SK-N-SH (cell line): Measurements from ENCODE around the gene TINAG. TPM values are rescaled to one million over a fixed set of nuclear protein-coding genes. Genes with fewer than 3 reads are reported as not detected.

ENCODE experiments used
- CTCF ChIA-PET: fragments of 300-600, 350-600 bp; formaldehyde crosslinking; extraction: SDS; loops from one replicate; lab custom pipeline; 2021; lab: Yijun Ruan, JAX
- POLR2A ChIA-PET: fragments of 350-600 bp; sonication (Branson Sonifier 250); formaldehyde crosslinking; extraction: SDS; loops from one replicate; lab custom pipeline; 2020; ENCODE audit warnings: antibody characterized with exemption, inconsistent platforms; lab: Yijun Ruan, JAX
- DNase-seq: peaks from one replicate; pipeline ENCODE4 v3.0.0; 2012
- H2AFZ ChIP-seq: fragments of 200-600 bp; sonication (generic); 2 replicates; pipeline ENCODE4 v1.8.1; 2016; ENCODE audit warnings: antibody characterized with exemption, mild to moderate bottlenecking, low read depth
- H3F3A ChIP-seq: fragments of 200-600 bp; sonication (generic); replicated peaks from 2 replicates; pipeline ENCODE3; 2016; ENCODE audit warnings: antibody characterized with exemption, mild to moderate bottlenecking; ENCODE audit not compliant: insufficient read depth
- H3K27ac ChIP-seq, 2 experiments: fragments of 200-500 bp in 1 of 2; fragments of 200-600 bp in 1 of 2; sonication (Bioruptor generic) in 1 of 2; sonication (generic), shearing (Covaris generic) in 1 of 2; 2 replicates each; pipeline versions ENCODE4 v1.5.1 to v1.6.1; 2014 to 2016; ENCODE audit warnings: low read depth in 2 of 2, inconsistent platforms in 1 of 2, low read length in 1 of 2, mild to moderate bottlenecking in 1 of 2, mixed read lengths in 1 of 2
- H3K27me3 ChIP-seq: fragments of 200-600 bp; sonication (generic), shearing (Covaris generic); 2 replicates; pipeline ENCODE4 v1.6.1; 2016; ENCODE audit warnings: mixed run types; ENCODE audit not compliant: insufficient read depth
- H3K36me3 ChIP-seq, 2 experiments: fragments of 200-500 bp in 1 of 2; fragments of 200-600 bp in 1 of 2; sonication (Bioruptor generic) in 1 of 2; sonication (generic) in 1 of 2; replicated peaks in 1 of 2; 2 replicates each; pipeline versions ENCODE3 to v1.5.1; 2014 to 2016; ENCODE audit warnings: low read length in 1 of 2, mild to moderate bottlenecking in 1 of 2; ENCODE audit not compliant: insufficient read depth in 2 of 2, control insufficient read depth in 1 of 2
- H3K4me1 ChIP-seq, 2 experiments: fragments of 200-500 bp in 1 of 2; fragments of 200-600 bp in 1 of 2; sonication (Bioruptor generic) in 1 of 2; sonication (generic), shearing (Covaris generic) in 1 of 2; 2 replicates each; pipeline versions ENCODE4 v1.5.1 to v1.6.1; 2014 to 2016; ENCODE audit warnings: low read depth in 1 of 2, low read length in 1 of 2, mixed run types in 1 of 2; ENCODE audit not compliant: insufficient read depth in 2 of 2, control insufficient read depth in 1 of 2
- H3K4me2 ChIP-seq: fragments of 200-600 bp; sonication (generic), shearing (Covaris generic); 2 replicates; pipeline ENCODE4 v1.6.1; 2017; ENCODE audit warnings: mixed run types
- H3K4me3 ChIP-seq, 2 experiments: fragments of 200-500 bp in 1 of 2; fragments of 200-600 bp in 1 of 2; sonication (Bioruptor generic) in 1 of 2; sonication (generic), shearing (Covaris generic) in 1 of 2; 2 replicates each; pipeline versions ENCODE4 v1.5.1 to v1.8.1; 2014 to 2016; ENCODE audit warnings: low read depth in 2 of 2, inconsistent platforms in 1 of 2, low read length in 1 of 2, mild to moderate bottlenecking in 1 of 2, mixed read lengths in 1 of 2, moderate library complexity in 1 of 2
- H3K79me2 ChIP-seq: fragments of 200-600 bp; sonication (generic); 2 replicates; pipeline ENCODE4 v1.8.1; 2017; ENCODE audit warnings: mild to moderate bottlenecking; ENCODE audit not compliant: insufficient read depth
- H3K9ac ChIP-seq: fragments of 200-600 bp; sonication (generic); 2 replicates; pipeline ENCODE4 v1.6.1; 2017; ENCODE audit warnings: mixed run types
- H3K9me2 ChIP-seq: fragments of 200-600 bp; sonication (generic); 2 replicates; pipeline ENCODE4 v1.6.1; 2017; ENCODE audit warnings: mixed run types
- H3K9me3 ChIP-seq: fragments of 200-600 bp; sonication (generic); 2 replicates; pipeline ENCODE4 v1.6.1; 2017; ENCODE audit warnings: mixed run types, mild to moderate bottlenecking, moderate library complexity
- H4K20me1 ChIP-seq: fragments of 200-600 bp; sonication (generic); 2 replicates; pipeline ENCODE4 v1.6.1; 2017; ENCODE audit warnings: mild to moderate bottlenecking, mixed run types; ENCODE audit not compliant: insufficient read depth
- EP300 ChIP-seq, 2 experiments: IDR thresholded peaks; 2 replicates each; pipeline versions ENCODE4 v1.4.0 to v1.6.1; 2012; ENCODE audit warnings: borderline replicate concordance in 1 of 2, low read depth in 1 of 2, low read length in 1 of 2
- EZH2phosphoT487 ChIP-seq: fragments of 200-600 bp; sonication (generic); IDR thresholded peaks from 2 replicates; pipeline ENCODE4 v1.6.1; 2017; ENCODE audit warnings: low read depth, mixed run types, mild to moderate bottlenecking, antibody characterized with exemption, moderate library complexity, borderline replicate concordance
- FOSL2 ChIP-seq: IDR thresholded peaks from 2 replicates; pipeline ENCODE4 v1.4.0; 2012; ENCODE audit warnings: low read depth, mild to moderate bottlenecking, moderate library complexity, borderline replicate concordance
- FOXJ3 ChIP-seq: sonication (generic); formaldehyde crosslinking; IDR thresholded peaks from 2 replicates; pipeline ENCODE4 v1.5.1; 2020; ENCODE audit warnings: mild to moderate bottlenecking, missing genetic modification reagents
- GABPA ChIP-seq: IDR thresholded peaks from 2 replicates; pipeline ENCODE4 v1.4.0; 2012; ENCODE audit warnings: low read depth, mild to moderate bottlenecking
- GATA2 ChIP-seq: sonication (generic); formaldehyde crosslinking; IDR thresholded peaks from 2 replicates; pipeline ENCODE4 v1.5.0; 2020; ENCODE audit warnings: mild to moderate bottlenecking, missing genetic modification reagents
- JUND ChIP-seq: IDR thresholded peaks from 2 replicates; pipeline ENCODE4 v1.4.0; 2012
- MEF2A ChIP-seq: IDR thresholded peaks from 2 replicates; pipeline ENCODE4 v1.4.0; 2012; ENCODE audit warnings: low read depth, borderline replicate concordance
- MXI1 ChIP-seq: IDR thresholded peaks from 2 replicates; pipeline ENCODE4 v1.6.1; 2012; ENCODE audit warnings: mild to moderate bottlenecking, low read depth, low read length, improper control_type of control experiment
- NFIC ChIP-seq: IDR thresholded peaks from 2 replicates; pipeline ENCODE4 v1.4.0; 2012; ENCODE audit warnings: borderline replicate concordance
- NRF1 ChIP-seq: IDR thresholded peaks from 2 replicates; pipeline ENCODE4 v1.6.1; 2012; ENCODE audit warnings: low read depth, mild to moderate bottlenecking, low read length
- RAD21 ChIP-seq: IDR thresholded peaks from 2 replicates; pipeline ENCODE4 v1.6.1; 2012; ENCODE audit warnings: mild to moderate bottlenecking, low read length
- RCOR1 ChIP-seq: fragments of 150-350 bp; IDR thresholded peaks from 2 replicates; pipeline ENCODE4 v1.6.1; 2017; ENCODE audit warnings: antibody characterized with exemption, low read length
- RFX5 ChIP-seq: IDR thresholded peaks from 2 replicates; pipeline ENCODE4 v1.6.1; 2012; ENCODE audit warnings: mild to moderate bottlenecking, improper control_type of control experiment, low read length
- RXRA ChIP-seq: IDR thresholded peaks from 2 replicates; pipeline ENCODE4 v1.4.0; 2012; ENCODE audit warnings: low read depth, mild to moderate bottlenecking, borderline replicate concordance
- SIN3A ChIP-seq: IDR thresholded peaks from 2 replicates; pipeline ENCODE4 v1.6.1; 2012; ENCODE audit warnings: low read depth, mild to moderate bottlenecking, low read length, moderate library complexity, borderline replicate concordance
- SMC3 ChIP-seq: IDR thresholded peaks from 2 replicates; pipeline ENCODE4 v1.6.1; 2012; ENCODE audit warnings: low read depth, low read length, improper control_type of control experiment
- TAF1 ChIP-seq: IDR thresholded peaks from 2 replicates; pipeline ENCODE4 v1.6.1; 2012; ENCODE audit warnings: low read depth, mild to moderate bottlenecking, low read length, moderate library complexity, borderline replicate concordance
- TCF12 ChIP-seq: IDR thresholded peaks from 2 replicates; pipeline ENCODE4 v1.4.0; 2012
- TEAD4 ChIP-seq: IDR thresholded peaks from 2 replicates; pipeline ENCODE4 v1.4.0; 2012; ENCODE audit warnings: mild to moderate bottlenecking, borderline replicate concordance; ENCODE audit not compliant: insufficient read depth
- YY1 ChIP-seq: IDR thresholded peaks from 2 replicates; pipeline ENCODE4 v1.4.0; 2012; ENCODE audit warnings: low read depth, mild to moderate bottlenecking
- WGBS: methylation state at CpG from one replicate; pipeline ENCODE4 v1.1.6; 2017; ENCODE audit warnings: low lambda C conversion rate; 5-methylcytosine and 5-hydroxymethylcytosine counted together
- polyA plus RNA-seq, 3 experiments: library from polyadenylated mRNA; depleted of rRNA; stranded (reverse); fragments of >200 nt; gene quantifications; 2 replicates each; pipeline ENCODE4 v1.2.3, GENCODE V29; 2012
- TF ChIP-seq, protein P1 (sequence below): IDR thresholded peaks from 2 replicates; pipeline ENCODE4 v1.4.0; 2012; ENCODE audit warnings: low read depth, borderline replicate concordance
- TF ChIP-seq, protein P2 (sequence below): fragments of 150-350 bp; IDR thresholded peaks from 2 replicates; pipeline ENCODE4 v1.6.1; 2017; ENCODE audit warnings: antibody characterized with exemption, low read length, low read depth, borderline replicate concordance
- TF ChIP-seq, protein P3 (sequence below): IDR thresholded peaks from 2 replicates; pipeline ENCODE4; 2012
- TF ChIP-seq, protein P4 (sequence below): IDR thresholded peaks from 2 replicates; pipeline ENCODE4 v1.6.1; 2012; ENCODE audit warnings: mild to moderate bottlenecking, low read depth, low read length, moderate library complexity

The TINAG gene
- polyA plus RNA-seq, 1 of the 3 experiments (the other 2 are of a cell fraction), result 0.13 TPM

DNA sequence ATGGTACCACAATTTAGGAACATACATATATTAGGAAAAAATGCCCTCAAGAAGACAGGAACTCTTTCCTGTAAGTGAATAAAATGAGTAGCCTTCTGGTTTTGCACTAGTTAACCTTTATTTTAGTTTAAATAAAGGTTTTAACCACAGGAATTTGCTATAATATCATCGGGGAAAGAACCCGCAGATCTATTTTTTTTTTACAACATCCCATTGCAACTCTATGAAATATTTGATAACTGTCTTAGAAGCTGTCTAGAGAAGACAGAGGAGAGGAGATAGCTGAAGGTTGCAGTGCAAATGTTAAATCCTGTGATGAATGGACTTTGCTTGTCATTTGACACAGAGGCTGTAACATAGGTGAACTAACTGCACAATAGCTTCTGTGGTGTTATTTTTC lies 69.5 kb downstream of the TINAG start:
- Histone ChIP-seq H3K4me3 (no peak overlapping the region), H3K9me2 (no peaks in the 10 kb centered on the region), H3K79me2 (no peaks in the 10 kb centered on the region), H3K4me2 (no peak overlapping the region), H4K20me1 (no peaks in the 10 kb centered on the region), H2AFZ (no peak overlapping the region), H3K9ac (no peak overlapping the region), H3K27ac (no peak overlapping the region), H3K27me3 (no peaks in the 10 kb centered on the region), H3F3A (no peaks in the 10 kb centered on the region), H3K9me3 (no peaks in the 10 kb centered on the region), H3K4me1 (no peaks in the 10 kb centered on the region), H3K36me3 (no peaks in the 10 kb centered on the region)
- no peak for TF ChIP-seq MXI1
- no peak for TF ChIP-seq TAF1
- no peak for TF ChIP-seq RCOR1
- TF ChIP-seq RXRA, result no peak
- TF ChIP-seq EP300 (IDR thresholded peaks at IDR 0.05; ENCODE audit: borderline replicate concordance in 1 of 2, low read depth in 1 of 2, low read length in 1 of 2), result no peak
- TF ChIP-seq RAD21, result no peak
- TF ChIP-seq GATA2 (CRISPR knock-in tag), result no peak
- no peak for TF ChIP-seq NRF1
- TF ChIP-seq FOSL2, result no peak
- TF ChIP-seq GABPA, result no peak
- TF ChIP-seq, protein P1, sequence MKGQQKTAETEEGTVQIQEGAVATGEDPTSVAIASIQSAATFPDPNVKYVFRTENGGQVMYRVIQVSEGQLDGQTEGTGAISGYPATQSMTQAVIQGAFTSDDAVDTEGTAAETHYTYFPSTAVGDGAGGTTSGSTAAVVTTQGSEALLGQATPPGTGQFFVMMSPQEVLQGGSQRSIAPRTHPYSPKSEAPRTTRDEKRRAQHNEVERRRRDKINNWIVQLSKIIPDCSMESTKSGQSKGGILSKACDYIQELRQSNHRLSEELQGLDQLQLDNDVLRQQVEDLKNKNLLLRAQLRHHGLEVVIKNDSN, result no peak
- TF ChIP-seq, protein P2, sequence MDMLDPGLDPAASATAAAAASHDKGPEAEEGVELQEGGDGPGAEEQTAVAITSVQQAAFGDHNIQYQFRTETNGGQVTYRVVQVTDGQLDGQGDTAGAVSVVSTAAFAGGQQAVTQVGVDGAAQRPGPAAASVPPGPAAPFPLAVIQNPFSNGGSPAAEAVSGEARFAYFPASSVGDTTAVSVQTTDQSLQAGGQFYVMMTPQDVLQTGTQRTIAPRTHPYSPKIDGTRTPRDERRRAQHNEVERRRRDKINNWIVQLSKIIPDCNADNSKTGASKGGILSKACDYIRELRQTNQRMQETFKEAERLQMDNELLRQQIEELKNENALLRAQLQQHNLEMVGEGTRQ, result no peak
- TF ChIP-seq TCF12, result no peak
- TF ChIP-seq NFIC, result no peak
- no peak for TF ChIP-seq EZH2phosphoT487
- no peak for TF ChIP-seq TEAD4
- no peak for TF ChIP-seq JUND
- no peak for TF ChIP-seq SIN3A
- CTCF ChIA-PET, result no interaction called here
- POLR2A ChIA-PET, result no interaction called here
- 18% methylated on average over 2 of the region's 2 CpGs for WGBS
- no peak for DNase-seq

DNA sequence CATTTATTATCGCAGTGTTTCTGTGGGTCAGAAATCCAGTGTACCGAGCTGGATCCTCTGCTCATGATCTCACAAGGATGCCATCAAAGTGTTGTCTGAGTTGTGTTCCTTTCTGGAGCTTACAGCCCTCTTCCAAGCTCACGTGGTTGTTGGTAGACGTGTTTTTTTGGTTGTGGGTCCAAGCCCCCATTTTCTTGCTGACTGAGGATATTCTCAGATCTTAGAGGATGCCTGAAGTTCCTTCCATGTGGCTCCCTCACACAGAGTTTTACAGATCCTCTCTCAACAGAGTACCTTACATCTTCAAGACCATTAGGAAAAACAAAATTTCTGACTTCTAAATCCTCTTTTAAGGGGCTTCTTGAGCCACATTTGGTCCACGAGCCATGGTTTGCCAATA lies 78.1 kb downstream of the TINAG start:
- H3K4me3 ChIP-seq, result no peak overlapping the region
- WGBS, result 17% methylated on average over 5 of the region's 5 CpGs
- CTCF ChIA-PET, result no interaction called here
- TF ChIP-seq SMC3 (no peak), EP300 (IDR thresholded peaks at IDR 0.05; ENCODE audit: borderline replicate concordance in 1 of 2, low read depth in 1 of 2, low read length in 1 of 2) (no peak), MEF2A (no peak), TCF12 (no peak), FOXJ3 (no peak), YY1 (no peak), NFIC (no peak), RFX5 (no peak)
- TF ChIP-seq, protein P3, sequence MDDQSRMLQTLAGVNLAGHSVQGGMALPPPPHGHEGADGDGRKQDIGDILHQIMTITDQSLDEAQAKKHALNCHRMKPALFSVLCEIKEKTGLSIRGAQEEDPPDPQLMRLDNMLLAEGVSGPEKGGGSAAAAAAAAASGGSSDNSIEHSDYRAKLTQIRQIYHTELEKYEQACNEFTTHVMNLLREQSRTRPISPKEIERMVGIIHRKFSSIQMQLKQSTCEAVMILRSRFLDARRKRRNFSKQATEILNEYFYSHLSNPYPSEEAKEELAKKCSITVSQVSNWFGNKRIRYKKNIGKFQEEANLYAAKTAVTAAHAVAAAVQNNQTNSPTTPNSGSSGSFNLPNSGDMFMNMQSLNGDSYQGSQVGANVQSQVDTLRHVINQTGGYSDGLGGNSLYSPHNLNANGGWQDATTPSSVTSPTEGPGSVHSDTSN, result no peak
- TF ChIP-seq, protein P4, sequence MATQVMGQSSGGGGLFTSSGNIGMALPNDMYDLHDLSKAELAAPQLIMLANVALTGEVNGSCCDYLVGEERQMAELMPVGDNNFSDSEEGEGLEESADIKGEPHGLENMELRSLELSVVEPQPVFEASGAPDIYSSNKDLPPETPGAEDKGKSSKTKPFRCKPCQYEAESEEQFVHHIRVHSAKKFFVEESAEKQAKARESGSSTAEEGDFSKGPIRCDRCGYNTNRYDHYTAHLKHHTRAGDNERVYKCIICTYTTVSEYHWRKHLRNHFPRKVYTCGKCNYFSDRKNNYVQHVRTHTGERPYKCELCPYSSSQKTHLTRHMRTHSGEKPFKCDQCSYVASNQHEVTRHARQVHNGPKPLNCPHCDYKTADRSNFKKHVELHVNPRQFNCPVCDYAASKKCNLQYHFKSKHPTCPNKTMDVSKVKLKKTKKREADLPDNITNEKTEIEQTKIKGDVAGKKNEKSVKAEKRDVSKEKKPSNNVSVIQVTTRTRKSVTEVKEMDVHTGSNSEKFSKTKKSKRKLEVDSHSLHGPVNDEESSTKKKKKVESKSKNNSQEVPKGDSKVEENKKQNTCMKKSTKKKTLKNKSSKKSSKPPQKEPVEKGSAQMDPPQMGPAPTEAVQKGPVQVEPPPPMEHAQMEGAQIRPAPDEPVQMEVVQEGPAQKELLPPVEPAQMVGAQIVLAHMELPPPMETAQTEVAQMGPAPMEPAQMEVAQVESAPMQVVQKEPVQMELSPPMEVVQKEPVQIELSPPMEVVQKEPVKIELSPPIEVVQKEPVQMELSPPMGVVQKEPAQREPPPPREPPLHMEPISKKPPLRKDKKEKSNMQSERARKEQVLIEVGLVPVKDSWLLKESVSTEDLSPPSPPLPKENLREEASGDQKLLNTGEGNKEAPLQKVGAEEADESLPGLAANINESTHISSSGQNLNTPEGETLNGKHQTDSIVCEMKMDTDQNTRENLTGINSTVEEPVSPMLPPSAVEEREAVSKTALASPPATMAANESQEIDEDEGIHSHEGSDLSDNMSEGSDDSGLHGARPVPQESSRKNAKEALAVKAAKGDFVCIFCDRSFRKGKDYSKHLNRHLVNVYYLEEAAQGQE, result no peak

More for the DNA sequence above, 78.1 kb downstream of the TINAG start:
- H3K9ac ChIP-seq, result no peak overlapping the region
- no peaks in the 10 kb centered on the region; the same call in 1 of the 2 replicates for H3K9me3 ChIP-seq
- H3K79me2 ChIP-seq, result no peaks in the 10 kb centered on the region
- no peaks in the 10 kb centered on the region for H4K20me1 ChIP-seq
- no peak overlapping the region for H3K27ac ChIP-seq
- no peaks in the 10 kb centered on the region for H3K4me1 ChIP-seq
- no peaks in the 10 kb centered on the region for H3K27me3 ChIP-seq
- H3F3A ChIP-seq, result no peaks in the 10 kb centered on the region
- POLR2A ChIA-PET, result no interaction called here
- H3K9me2 ChIP-seq, result no peaks in the 10 kb centered on the region
- DNase-seq, result no peak
- no peak overlapping the region for H3K4me2 ChIP-seq
- H3K36me3 ChIP-seq, result peaks cover 0 to 5% of the 10 kb centered on the region in 2 experiments
- no peak overlapping the region for H2AFZ ChIP-seq
